HuH-7 (cell line): Measurements from ENCODE around the gene INO80.
"Not testable (repeated sequence)": the region's sequence is repeated elsewhere in the genome, so short reads cannot be mapped to it uniquely, and the experiment has no call there.

Experiments used
- DNase-seq: peaks from one replicate; pipeline ENCODE4 v3.0.0; 2011; ENCODE audit warnings: low spot score

Gene INO80

DNA sequence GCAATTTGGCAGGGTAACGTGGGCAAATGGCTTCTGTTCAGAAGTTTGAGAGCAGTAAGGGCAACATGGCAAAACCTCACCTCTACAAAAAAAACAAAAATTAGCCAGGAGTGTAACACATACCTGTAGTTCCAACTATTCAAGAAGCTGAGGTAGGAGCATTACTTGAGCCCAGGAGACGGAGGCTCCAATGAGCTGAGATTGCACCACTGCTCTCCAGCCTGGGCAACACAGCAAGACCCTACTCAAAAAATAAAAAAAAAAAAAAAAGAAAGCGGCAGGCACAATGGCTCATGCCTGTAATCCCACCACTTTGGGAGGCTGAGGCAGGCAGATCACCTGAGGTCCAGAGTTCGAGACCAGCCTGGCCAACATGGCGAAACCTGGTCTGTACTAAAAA lies 5.9 kb upstream of the INO80 start:
- no peak for DNase-seq

DNA sequence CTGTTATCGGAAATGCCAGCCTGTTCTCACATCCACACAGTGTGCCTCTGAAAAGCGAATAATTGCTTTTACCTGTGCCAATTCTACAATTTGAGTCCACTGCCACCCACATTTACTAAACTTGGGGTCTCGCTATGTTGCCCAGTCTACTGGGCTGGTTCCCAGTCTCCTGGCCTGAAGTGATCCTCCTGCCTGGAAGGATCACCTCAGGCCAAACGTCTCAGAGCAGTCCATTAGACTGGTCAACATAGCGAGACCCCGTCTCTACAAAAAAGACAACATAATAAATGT lies 827 bp upstream of the INO80 start:
- DNase-seq: no peak

GRCh38 chr15:41115652-41116115 lies 396 bp downstream of the INO80 start:
- DNase-seq: peak; percentile 34

DNA sequence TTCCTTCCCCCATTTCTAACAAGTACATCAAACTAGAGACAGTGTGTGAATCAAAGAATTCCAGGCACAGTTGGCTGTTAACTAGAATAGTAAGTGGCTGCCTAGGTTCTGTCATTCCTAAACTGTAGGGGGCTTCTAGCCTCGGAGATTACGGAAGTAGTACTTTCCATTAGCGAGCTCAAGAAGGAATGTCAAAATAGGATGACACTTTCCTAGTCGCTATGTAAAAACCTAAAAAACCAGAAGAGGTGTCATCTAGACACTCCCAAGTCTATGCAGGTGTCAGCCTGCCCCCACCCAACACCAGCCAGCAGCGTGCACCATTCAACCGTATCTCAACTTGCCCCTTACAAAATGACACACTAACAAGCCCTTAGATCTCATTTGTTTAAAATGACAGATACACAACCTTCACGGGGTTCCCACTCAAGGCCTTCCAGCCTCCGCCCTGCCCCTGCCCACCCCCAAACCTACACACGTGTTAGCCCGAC lies 874 bp downstream of the INO80 start:
- no peak for DNase-seq

GRCh38 chr15:41106947-41107346 lies 9.1 kb downstream of the INO80 start:
- DNase-seq: no peak

- no peak for DNase-seq
These were observed 10.4 kb downstream of the INO80 start for GRCh38 chr15:41105348-41106334.

DNA sequence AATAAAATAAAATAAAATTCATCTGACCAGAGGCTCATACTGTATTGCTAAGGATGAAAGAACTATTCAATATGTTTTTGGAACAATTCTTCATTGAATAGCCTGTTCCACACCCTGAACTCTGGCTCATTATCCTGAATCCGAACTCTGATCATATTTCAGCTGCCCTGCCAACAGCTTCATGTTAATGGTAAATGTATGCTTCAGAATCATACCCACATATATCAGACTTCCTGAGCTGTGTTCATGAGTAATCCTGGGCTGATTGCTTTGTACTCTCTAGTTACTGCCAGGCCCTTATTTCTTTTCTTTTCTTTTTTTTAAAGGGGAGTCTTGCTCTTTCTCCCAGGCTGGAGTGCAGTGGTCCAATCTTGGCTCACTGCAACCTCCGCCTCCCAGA lies 11.8 kb downstream of the INO80 start:
- no peak for DNase-seq

DNA sequence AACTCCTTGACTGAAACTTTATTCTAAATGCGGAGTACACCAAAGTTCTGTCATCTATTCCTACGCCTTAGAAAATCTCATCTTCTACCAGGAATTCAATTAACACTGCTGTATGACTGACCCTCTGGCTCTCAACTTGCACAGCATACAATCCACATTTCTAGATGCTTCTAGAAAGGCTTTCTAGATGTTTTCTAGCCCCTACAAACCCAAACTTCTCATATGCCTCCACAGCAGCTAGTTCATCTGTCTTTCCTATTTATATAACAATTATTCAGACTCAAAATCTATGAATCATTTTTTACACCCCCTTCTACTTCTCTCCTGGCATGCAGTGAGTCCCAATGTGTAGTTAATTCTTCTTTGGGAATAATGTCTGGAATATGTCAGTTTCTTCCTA lies 13.2 kb downstream of the INO80 start:
- no peak for DNase-seq

GRCh38 chr15:41096178-41096577 lies 19.9 kb downstream of the INO80 start:
- no peak for DNase-seq

DNA sequence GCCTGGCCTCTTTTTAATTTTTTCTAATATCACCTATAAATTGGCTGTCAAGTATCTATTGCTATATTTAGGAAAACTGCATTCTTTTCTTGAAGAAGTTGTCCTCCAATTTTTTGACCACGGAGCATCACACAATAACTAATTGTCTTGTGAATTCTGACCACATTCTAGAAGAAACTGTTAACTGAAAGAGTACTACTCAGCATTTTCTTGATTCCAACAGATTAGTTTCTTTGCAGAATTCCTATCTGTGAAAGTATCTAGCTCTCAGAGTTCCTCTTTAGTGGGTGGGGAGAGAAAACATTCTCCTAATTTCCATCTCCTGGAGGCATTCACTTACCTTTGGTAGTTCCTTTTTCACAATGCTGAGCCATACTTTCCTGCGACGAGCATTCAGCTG lies 31.1 kb downstream of the INO80 start:
- DNase-seq: no peak

GRCh38 chr15:41080144-41080543 lies 35.9 kb downstream of the INO80 start:
- DNase-seq: no peak

GRCh38 chr15:41079717-41080116 lies 36.4 kb downstream of the INO80 start:
- no peak for DNase-seq

DNA sequence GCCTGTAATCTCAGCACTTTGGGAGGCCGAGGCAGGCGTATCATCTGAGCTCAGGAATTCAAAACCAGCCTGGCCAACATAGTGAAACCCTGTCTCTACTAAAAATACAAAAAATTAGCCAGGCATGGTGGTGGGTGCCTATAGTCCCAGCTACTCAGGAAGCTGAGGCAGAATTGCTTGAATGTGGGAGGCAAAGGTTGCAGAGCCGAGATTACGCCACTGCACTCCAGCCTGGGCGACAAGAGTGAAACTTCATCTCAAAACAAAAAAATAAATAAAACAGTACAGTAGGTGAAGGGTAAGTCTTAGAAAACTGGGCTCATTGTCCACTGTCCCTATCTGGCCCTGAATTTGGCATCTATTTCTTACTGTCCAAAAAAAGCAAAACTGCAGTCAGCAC lies 37.2 kb downstream of the INO80 start:
- DNase-seq: not testable (repeated sequence)

DNA sequence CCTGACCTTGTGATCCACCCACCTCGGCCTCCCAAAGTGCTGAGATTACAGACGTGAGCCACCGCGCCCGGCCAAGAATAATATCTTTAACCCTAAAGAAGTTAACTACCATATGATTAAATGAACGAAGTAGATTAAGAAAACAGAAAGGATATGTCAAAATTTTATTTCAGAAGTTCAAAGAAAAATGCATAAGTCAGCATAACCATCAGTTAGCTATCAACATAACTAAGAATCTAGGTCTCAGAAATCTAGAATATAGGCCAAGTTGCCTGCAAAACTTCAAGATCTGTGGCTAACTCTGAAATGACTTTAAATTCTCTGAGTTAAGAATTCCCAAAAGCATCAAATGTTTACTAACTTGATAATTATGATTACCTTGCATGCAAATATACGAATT lies 38.0 kb downstream of the INO80 start:
- DNase-seq: no peak

- no peak for DNase-seq
These were observed 43.1 kb downstream of the INO80 start for GRCh38 chr15:41073028-41073427.

GRCh38 chr15:41072013-41072412 lies 44.1 kb downstream of the INO80 start:
- no peak for DNase-seq

DNA sequence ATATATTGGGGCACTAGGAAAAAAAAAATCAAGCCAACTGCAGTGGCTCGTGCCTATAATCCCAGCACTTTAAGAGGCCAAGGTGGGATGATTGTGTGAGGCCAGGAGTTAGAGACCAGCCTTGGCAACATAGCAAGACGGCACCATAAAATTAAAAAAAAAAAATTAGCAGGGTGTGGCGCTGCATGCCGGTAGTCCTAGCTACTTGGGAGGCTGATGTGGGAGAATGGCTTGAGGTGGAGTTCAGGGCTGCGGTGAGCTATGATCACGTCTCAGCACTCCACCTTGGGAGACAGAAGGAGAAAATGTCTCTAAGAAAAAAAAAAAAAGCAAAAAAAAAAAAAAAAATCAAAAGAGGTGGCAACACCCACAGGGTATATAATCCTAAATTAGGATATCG lies 49.6 kb downstream of the INO80 start:
- no peak for DNase-seq

DNA sequence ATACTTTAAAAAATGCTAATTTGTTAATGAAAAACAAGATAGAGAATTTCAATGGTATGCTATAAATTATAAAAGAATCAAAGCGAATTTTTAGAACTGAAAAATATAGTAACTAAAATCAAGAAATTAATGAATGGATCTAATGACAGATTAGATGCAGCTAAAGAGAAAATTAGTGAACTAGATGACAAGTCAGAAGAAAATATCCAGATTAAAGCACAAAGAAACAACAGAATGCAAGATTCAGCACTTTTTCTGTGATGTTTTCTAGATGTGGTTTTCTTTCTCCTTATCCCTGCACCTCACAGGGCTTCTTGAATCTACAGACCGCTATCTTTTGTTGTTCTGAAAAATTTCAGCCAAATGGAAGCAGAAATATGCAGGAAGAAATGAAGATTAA lies 54.4 kb downstream of the INO80 start:
- DNase-seq: no peak

- no peak for DNase-seq
These were observed 55.6 kb downstream of the INO80 start for GRCh38 chr15:41060505-41060904.

- no peak for DNase-seq
These were observed 59.3 kb downstream of the INO80 start for GRCh38 chr15:41056810-41057209.

- DNase-seq: no peak
These were observed 60.4 kb downstream of the INO80 start for GRCh38 chr15:41055706-41056105.

- no peak for DNase-seq
These were observed 64.9 kb downstream of the INO80 start for GRCh38 chr15:41051139-41051538.

- no peak for DNase-seq
These were observed 67.2 kb downstream of the INO80 start for GRCh38 chr15:41048852-41049251.

DNA sequence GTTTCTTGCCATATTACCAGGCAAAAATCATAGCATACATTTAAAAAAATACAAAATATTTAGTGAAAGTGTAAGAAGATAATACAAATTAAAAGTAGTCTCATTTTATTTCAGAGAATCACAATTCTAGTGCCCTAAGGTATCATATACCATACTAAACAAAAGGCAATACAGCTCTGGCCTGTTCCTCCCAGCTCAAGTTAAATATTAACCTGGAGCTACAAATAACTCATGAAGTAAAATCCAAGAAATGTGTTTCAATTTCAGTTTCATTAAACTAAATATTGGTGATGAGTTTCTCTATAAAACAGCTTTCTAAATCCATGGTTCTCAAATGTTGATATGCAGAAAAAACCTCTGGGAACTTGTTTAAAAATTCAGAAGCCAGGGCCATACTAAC lies 67.7 kb downstream of the INO80 start:
- peak; percentile 14 for DNase-seq
